Caco-2 (cell line): ENCODE data around the gene CCDC63. TPM values are rescaled to one million over a fixed set of nuclear protein-coding genes. Genes with fewer than 3 reads are reported as not detected.

ENCODE experiments used
- BruUV-seq: library from RNA; stranded (reverse); fragments of 400-500 nt; replicated peaks from 2 replicates; lab custom pipeline; 2021; lab: Mats Ljungman, UMichigan
- CTCF ChIA-PET: fragments of 300-600 bp; sonication (Branson Sonifier 250); formaldehyde crosslinking; loops from one replicate; lab custom pipeline; 2022; ENCODE audit warnings: antibody characterized with exemption; lab: Charles Lee
- POLR2A ChIA-PET: fragments of 300-600 bp; sonication (Branson Sonifier 250); formaldehyde crosslinking; loops from one replicate; lab custom pipeline; 2022; ENCODE audit warnings: antibody characterized with exemption; lab: Charles Lee
- DNase-seq, 2 experiments: peaks; one replicate each; pipeline versions ENCODE4 v3.0.0 to v3.0.0-alpha.2; 2020 to 2022
- H3K27me3 ChIP-seq: replicated peaks from 2 replicates; pipeline ENCODE4 v1.6.0; 2011; ENCODE audit warnings: low read length; ENCODE audit not compliant: control insufficient read depth, insufficient read depth
- H3K36me3 ChIP-seq: 2 replicates; pipeline ENCODE4 v1.5.1; 2011; ENCODE audit warnings: low read length; ENCODE audit not compliant: control insufficient read depth, insufficient read depth
- H3K4me1 ChIP-seq: fragments of 250-450 bp; sonication (Bioruptor Pico); 2 replicates; pipeline ENCODE4 v1.5.1; 2020; ENCODE audit warnings: mild to moderate bottlenecking
- H3K4me3 ChIP-seq: 2 replicates; pipeline ENCODE4 v1.5.1; 2011; ENCODE audit warnings: low read depth, mild to moderate bottlenecking, control low read depth, low read length
- H3K9me3 ChIP-seq: fragments of 250-450 bp; sonication (Bioruptor Pico); 2 replicates; pipeline ENCODE4 v1.5.1; 2020; ENCODE audit warnings: mild to moderate bottlenecking, moderate library complexity
- H3K27ac Mint-ChIP-seq: one replicate; pipeline ENCODE4 v1.8.0; 2022; ENCODE audit warnings: mixed read lengths; ENCODE audit not compliant: unreplicated experiment
- H3K27me3 Mint-ChIP-seq: one replicate; pipeline ENCODE4 v1.8.0; 2022; ENCODE audit warnings: mixed read lengths; ENCODE audit not compliant: insufficient read depth, unreplicated experiment
- H3K36me3 Mint-ChIP-seq: one replicate; pipeline ENCODE4 v1.8.0; 2022; ENCODE audit warnings: mild to moderate bottlenecking, mixed read lengths; ENCODE audit not compliant: insufficient read depth, unreplicated experiment
- H3K4me1 Mint-ChIP-seq: one replicate; pipeline ENCODE4 v1.8.0; 2022; ENCODE audit warnings: low read depth, mixed read lengths; ENCODE audit not compliant: unreplicated experiment
- H3K4me3 Mint-ChIP-seq: one replicate; pipeline ENCODE4 v1.8.0; 2022; ENCODE audit warnings: mild to moderate bottlenecking, moderate library complexity, mixed read lengths; ENCODE audit not compliant: unreplicated experiment
- H3K9me3 Mint-ChIP-seq: one replicate; pipeline ENCODE4 v1.8.0; 2022; ENCODE audit warnings: mixed read lengths; ENCODE audit not compliant: unreplicated experiment
- CTCF ChIP-seq, 2 experiments: fragments of 200-600 bp in 1 of 2; IDR thresholded peaks; 1 replicate in 1 of 2; 2 replicates in 1 of 2; pipeline versions ENCODE4 v1.5.1 to v1.8.0; 2011 to 2022; ENCODE audit warnings: antibody characterized with exemption in 1 of 2, control low read depth in 1 of 2, inconsistent platforms in 1 of 2, low read depth in 1 of 2, low read length in 1 of 2, mild to moderate bottlenecking in 1 of 2, moderate library complexity in 1 of 2; ENCODE audit not compliant: insufficient read depth in 1 of 2, severe bottlenecking in 1 of 2, unreplicated experiment in 1 of 2
- intact Hi-C: fragments of 100-400 bp; cut with micrococcal nuclease; formaldehyde crosslinking; loops from one replicate; pipeline ENCODE4 v1.10.0; 2022; ENCODE audit not compliant: unreplicated experiment
- total RNA-seq: library from RNA; stranded (reverse); gene quantifications from 2 replicates; pipeline ENCODE4 v1.2.3, GENCODE V29; 2022

Gene CCDC63
- total RNA-seq, 1 experiment from 2014 or later = not detected

- H3K36me3 Mint-ChIP-seq = no peaks in the 10 kb centered on the region
- H3K4me1 ChIP-seq = no peaks in the 10 kb centered on the region
- H3K36me3 ChIP-seq = no peaks in the 10 kb centered on the region
- ChIA-PET POLR2A (no interaction called here), CTCF (no interaction called here)
- H3K4me1 Mint-ChIP-seq = peaks cover 13% of the 10 kb centered on the region
- BruUV-seq = no TSS peak
- H3K9me3 Mint-ChIP-seq = no peaks in the 10 kb centered on the region
- peaks cover 3% of the 10 kb centered on the region for H3K27me3 Mint-ChIP-seq
- TF ChIP-seq CTCF (IDR thresholded peaks at IDR 0.05; ENCODE audit: insufficient read depth in 1 of 2, low read depth in 1 of 2, low read length in 1 of 2, severe bottlenecking in 1 of 2, unreplicated experiment in 1 of 2) = no peak
- no peaks in the 10 kb centered on the region for H3K27me3 ChIP-seq
- no peak overlapping the region for H3K4me3 ChIP-seq
- no peaks in the 10 kb centered on the region for H3K9me3 ChIP-seq
- H3K4me3 Mint-ChIP-seq = no peak overlapping the region
- no peak for DNase-seq
- intact Hi-C loops = no loop called here
- no peak overlapping the region for H3K27ac Mint-ChIP-seq
Measured at GRCh38 chr12:110923192-110923591, 76.4 kb downstream of the CCDC63 start.

- BruUV-seq = no TSS peak
- H3K4me1 Mint-ChIP-seq = peaks cover 13% of the 10 kb centered on the region
- ChIA-PET POLR2A (no interaction called here), CTCF (no interaction called here)
- Histone ChIP-seq H3K9me3 (no peaks in the 10 kb centered on the region), H3K36me3 (no peaks in the 10 kb centered on the region), H3K4me1 (no peaks in the 10 kb centered on the region), H3K4me3 (no peak overlapping the region), H3K27me3 (no peaks in the 10 kb centered on the region)
- intact Hi-C loops = no loop called here
- H3K27me3 Mint-ChIP-seq = peaks cover 3% of the 10 kb centered on the region
- no peaks in the 10 kb centered on the region for H3K9me3 Mint-ChIP-seq
- H3K27ac Mint-ChIP-seq = no peak overlapping the region
- no peaks in the 10 kb centered on the region for H3K36me3 Mint-ChIP-seq
- no peak overlapping the region for H3K4me3 Mint-ChIP-seq
- DNase-seq = no peak
- TF ChIP-seq CTCF (IDR thresholded peaks at IDR 0.05; ENCODE audit: insufficient read depth in 1 of 2, low read depth in 1 of 2, low read length in 1 of 2, severe bottlenecking in 1 of 2, unreplicated experiment in 1 of 2) = no peak
Measured at GRCh38 chr12:110923692-110924334, 77.0 kb downstream of the CCDC63 start.

- CTCF ChIA-PET = no interaction called here
Measured at GRCh38 chr12:110927546-110927945, 80.8 kb downstream of the CCDC63 start.

More at GRCh38 chr12:110927546-110927945, 80.8 kb downstream of the CCDC63 start:
- no peak overlapping the region for H3K4me3 Mint-ChIP-seq
- no peak for DNase-seq
- Histone ChIP-seq H3K36me3 (no peaks in the 10 kb centered on the region), H3K4me1 (peaks cover 6% of the 10 kb centered on the region; the same call in 1 of the 2 replicates), H3K9me3 (no peaks in the 10 kb centered on the region), H3K27me3 (no peaks in the 10 kb centered on the region), H3K4me3 (no peak overlapping the region)
- intact Hi-C loops = no loop called here
- H3K36me3 Mint-ChIP-seq = no peaks in the 10 kb centered on the region
- no peak overlapping the region for H3K27ac Mint-ChIP-seq
- TF ChIP-seq CTCF (IDR thresholded peaks at IDR 0.05; ENCODE audit: insufficient read depth in 1 of 2, low read depth in 1 of 2, low read length in 1 of 2, severe bottlenecking in 1 of 2, unreplicated experiment in 1 of 2) = no peak
- H3K4me1 Mint-ChIP-seq = no peaks in the 10 kb centered on the region
- POLR2A ChIA-PET = no interaction called here
- peaks cover 3% of the 10 kb centered on the region for H3K27me3 Mint-ChIP-seq
- H3K9me3 Mint-ChIP-seq = no peaks in the 10 kb centered on the region
- no TSS peak for BruUV-seq
